IPS-NIHi11 (cell line): ENCODE measurements around the gene NFIL3.
A peak's percentile ranks its signal among the peaks of the same experiment; 100 is the strongest.

Experiments used
- DNase-seq: peaks from one replicate; pipeline ENCODE4 v3.0.0; 2012; ENCODE audit warnings: mixed read lengths, low spot score

Gene NFIL3

DNA sequence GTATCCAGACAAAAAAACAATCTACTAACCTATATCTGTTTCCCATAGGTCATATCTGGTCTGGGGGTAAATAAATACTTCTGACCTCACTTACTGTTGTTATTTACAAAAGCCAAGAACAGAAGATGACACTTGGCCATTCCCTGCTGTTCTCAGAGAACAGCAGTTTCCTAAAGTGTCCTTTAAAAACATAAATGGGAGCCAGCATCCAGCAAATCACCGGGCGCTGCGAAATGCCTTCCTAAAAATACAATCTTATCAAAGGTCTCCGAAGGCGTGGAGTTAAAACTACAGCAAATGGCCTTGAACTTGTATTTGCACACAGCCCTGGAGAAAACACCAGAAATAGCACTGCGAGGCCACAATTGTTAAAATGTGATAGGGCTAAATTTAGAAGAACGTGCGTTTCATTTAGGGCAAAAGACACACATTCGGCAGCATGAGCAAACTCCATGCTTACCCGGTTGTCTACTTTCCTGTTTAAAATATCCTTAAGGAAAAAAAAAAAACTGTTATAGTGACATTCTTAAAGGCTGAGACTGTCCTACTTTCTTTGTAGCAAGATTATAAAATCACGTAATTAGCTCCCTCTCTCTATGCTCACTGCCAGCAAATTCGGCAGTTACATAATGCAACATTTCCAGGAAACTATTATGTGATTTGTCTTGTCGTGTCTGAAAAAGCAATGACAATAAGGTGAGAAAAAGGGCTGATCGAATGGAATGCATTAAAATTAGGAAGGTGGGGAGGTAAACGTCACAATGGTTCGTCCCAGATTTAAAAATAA is 1.5 kb downstream of the NFIL3 start:
- no peak for DNase-seq

DNA sequence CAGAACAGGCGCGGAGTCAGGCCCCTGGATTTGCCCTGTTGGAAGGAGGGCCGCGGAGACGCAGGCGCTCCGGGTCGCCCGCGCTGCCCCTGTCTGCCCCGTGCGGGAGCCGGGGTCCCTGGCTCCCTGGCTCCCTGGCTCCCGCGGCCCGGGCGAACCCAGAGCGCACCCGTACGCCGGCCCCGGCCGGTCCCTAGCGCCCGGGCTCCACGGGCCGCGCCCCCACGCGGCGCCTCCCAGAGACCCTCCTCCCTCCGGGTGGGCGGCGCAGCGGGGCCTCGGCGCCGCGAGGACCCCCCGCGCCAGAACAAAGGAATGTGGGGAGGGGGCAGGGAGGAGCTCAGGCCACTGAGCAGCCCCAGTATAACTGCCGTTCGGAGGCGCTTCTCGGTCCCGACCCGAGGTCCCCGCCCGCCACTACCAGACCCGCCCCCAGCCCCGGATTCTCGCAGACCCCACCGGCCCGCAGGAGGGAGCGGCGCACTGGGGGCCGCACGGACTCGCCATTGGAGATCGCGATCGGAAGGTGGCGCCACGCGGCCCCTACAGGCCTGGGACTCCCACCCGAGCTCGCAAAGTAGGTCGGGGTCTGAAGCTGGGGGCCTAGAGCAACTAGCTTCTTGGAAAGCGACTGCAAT is 2.4 kb downstream of the NFIL3 start:
- DNase-seq: peak; percentile 62

DNA sequence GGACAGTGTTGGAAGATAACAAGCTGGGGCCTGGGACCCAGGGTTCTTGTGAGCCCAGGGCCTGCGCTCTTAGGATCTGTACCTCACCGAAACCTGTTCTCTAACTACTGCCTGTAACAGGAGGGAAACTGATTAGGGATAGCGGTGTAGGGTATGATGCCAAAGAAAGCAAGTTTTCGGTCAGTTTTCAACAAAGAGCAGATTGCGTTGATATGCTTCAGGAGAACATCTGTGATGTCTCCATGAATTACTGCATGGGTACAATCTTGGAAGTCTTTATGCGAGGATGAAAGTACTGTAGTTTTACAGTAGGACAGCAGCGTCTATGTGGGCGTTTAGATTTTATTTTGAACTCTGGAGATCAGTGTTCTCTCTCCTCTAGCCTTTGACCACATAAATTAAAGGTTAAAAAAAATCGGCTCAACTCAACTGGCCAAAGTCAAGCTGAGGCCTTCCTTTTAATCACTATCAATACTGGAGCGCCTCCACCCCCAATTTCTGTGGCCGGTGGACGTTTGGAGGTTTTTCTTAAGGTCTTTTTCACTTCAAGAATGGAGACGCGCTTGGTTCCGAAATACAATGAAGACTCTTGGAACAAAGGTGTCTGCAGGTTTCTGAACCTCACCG is 3.0 kb downstream of the NFIL3 start:
- DNase-seq: no peak

DNA sequence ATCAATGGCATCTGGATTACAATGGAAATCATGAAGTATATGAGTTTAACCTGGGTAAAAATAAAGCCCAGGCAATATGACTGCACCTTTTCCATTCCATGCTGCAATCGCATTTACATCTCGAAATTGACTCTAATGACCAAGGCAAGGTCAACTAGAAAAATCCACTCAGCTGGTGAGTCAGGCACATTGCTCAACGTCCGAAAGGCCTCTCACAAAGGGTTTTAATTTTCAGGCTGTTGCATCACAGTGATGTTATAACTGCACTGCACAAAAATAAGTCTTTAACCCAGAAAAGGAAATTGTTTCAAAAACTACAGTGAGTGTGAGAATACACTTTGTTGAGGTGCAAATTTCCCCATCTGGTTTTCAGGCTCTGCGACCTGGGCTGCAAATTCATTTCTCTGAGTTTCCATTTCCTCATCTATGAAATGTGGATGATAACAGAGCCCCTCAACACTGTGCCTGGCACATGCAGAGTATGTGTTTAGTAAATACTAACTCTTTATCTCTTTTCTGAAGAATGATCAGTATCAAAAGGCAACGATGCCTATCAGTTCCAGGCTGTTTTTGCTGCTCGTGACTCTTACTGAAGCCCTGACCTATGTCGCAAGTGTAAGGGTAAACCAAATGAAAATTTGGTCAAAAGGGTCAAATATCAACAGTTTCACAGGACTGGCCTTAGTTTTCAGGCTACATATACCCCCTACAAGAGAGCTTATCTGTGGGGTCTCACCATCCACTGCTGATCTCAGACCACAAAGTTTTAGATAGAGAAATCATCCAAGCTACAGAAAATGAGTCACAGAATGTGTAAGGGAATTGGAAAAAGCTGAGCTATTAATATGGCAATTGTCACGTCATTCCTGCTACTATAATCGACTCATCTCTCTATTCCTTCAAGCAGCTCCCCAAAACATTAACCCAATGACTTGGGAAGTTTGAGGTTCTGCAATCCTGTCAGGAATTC is 4.1 kb downstream of the NFIL3 start:
- no peak for DNase-seq

DNA sequence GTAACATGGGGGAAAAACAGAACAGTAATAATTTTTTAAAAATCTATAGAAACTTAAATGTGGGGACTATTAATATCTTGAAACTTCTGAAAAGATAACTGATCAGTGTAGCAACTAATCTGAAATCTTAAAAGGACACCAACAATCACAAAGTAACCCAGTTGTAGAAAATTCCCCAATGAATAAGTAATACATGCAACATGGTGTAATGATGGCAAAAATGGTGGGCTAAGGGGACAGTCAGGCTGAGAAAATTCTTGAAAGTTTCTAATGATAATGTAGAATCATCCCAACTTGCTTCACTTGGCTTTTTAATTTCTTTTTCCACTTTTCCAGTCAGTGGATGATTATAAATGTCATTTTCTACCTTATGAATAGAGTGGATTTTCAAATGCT is 5.4 kb downstream of the NFIL3 start:
- no peak for DNase-seq

DNA sequence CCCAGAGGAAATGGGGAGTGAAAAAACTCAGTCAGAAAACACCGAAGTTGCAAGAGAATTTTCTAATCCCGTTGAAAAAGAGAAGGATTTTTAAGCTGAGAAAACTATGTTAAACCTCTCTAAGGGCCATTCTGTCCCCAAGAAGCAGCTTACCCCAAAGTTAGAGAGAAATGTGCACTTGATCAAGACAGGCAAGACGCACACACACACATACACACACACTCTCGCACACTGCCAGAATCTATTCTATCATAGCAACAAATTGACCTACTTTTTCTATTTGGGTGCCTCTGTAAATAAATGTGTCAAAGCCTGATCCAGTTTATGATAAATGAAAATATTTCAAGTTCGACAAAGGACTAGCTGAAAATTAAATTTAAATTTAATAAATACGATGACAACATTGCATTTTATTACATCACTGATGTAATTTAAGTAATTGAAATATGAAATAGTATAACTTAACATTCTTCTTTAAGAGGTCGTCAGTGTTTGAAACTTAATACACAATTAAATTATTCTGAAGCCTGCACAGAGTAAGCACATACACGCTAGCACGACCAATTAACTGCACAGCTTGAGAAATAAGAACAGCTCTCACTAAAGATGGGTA is 5.9 kb downstream of the NFIL3 start:
- DNase-seq: no peak

DNA sequence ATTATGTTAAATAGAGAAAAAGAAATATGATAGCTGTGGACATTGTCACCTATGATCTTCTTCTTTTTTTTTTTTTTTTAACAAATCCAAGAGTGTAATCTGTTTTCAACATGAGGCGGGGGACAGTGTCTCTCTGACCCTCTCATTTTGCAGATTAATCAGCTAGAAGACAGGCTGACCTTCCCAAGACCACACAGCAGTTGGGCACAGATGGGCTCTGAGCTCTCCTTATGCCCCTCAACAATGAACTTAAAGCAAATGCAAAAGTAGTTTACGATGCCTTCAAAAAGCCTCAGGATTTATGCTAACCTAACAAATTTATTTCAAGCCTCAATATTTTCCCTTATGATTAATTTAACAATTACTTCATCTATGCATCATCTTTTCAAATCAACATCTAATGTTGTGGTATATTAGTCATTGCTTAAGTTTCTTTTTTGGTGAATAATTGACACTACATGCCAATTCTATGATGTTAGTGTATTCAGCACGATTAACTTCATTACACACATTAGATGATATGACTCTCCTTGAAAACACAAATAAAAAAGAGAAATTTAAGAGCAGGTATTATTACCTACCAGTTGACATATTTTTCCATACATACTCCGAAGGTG is 7.4 kb downstream of the NFIL3 start:
- DNase-seq: no peak

DNA sequence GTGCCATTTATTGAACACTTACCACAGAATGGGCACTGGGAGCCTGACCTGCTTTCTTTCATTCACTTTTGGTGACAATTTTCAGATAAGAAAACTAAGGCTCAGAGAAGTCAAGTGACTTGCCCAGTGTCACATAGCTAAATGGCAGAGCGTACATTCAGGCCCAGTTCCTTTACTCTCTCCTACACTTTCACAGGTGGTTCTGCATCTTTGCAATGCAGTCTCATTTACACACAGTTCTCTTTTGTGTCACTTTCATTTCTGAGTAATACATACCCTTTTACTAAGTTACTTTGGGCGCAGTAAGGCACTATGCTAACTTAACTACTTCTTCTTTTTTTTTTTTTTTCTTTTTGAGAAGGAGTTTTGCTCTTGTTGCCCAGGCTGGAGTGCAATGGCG is 8.3 kb downstream of the NFIL3 start:
- no peak for DNase-seq

DNA sequence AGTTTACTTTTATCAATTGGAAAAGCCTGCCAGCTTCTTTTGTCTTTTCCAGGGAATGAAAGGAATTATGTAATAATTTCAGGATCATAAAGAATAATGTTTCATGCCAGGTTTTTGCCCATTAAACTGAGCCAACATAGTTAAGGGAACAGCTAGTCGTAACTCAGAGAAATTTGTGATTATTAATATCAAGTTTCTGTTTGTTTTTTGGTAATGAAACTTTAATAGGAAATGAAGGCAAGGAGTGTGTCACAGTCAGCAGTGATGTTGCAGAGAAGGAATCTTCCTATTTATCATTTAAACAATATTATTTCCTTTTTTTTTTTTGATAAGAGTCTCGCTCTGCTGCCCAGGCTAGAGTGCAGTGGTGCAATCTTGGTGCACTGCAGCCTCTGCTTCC is 10.7 kb downstream of the NFIL3 start:
- DNase-seq: no peak

DNA sequence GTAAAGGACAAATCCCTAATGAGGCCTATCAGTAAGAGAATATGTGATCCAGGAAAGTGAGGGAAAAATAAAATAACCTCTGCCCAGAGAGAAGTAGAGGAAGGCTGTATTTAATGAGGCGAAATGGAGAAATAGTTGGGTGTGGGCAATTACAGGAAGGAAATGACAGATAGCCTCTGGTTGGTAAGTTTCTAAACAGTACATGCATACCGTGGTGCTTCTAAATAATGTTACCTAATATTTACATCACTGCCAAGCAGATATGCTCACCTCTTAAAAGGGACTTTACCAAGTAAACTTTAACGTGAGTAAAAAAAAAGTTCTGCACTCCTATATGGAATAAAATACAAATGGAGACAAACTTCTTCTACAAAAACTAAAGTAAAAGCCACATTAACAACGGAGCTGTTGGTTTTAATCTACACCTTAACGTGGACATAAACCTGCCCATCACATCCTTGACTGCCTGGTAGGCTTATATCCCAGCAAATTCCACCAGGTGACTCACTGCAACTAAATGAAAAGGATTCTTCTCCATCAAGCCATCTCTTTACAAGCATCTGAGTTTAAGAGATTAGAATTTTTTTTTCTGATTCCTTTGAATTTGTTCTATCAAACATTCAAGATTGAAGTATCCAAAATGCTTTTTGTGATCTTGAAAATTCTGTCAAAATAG is 12.4 kb downstream of the NFIL3 start:
- no peak for DNase-seq

DNA sequence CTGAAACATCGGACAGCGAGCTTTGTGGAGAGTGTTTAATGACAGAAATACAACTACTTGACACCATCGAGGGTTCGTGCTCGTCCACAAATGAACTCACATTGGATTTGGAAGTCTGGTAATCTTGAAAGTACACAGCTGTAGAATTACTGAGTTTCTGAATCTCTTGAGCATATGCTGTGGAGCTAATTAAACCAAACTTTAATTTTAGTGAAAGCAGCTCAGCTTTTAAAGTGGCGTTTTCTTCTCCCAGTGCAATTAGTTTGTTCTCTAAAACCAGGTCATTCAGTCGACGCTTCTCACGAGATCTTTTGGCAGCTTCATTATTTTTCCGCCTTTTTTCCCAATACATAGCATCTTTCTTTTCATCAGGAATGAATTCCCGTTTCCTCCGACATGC is 13.5 kb downstream of the NFIL3 start:
- no peak for DNase-seq

DNA sequence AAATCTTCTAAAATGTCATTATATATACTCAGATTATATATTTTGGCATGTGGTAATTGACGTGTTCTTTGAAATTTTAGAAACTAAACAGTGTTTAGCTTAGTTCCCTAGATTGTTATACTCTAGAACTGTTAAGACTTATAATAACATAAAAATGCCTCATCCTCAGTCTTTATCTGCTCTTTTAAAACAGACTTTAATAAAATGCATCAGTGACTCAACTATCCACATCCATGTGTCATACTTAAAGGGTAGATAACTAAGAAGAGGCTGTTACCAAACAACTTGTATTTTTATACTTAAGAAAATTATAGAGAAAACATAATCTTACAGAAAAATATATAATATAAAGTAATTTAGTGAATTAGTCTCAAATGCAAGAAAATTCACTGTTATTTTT is 15.2 kb downstream of the NFIL3 start:
- no peak for DNase-seq

DNA sequence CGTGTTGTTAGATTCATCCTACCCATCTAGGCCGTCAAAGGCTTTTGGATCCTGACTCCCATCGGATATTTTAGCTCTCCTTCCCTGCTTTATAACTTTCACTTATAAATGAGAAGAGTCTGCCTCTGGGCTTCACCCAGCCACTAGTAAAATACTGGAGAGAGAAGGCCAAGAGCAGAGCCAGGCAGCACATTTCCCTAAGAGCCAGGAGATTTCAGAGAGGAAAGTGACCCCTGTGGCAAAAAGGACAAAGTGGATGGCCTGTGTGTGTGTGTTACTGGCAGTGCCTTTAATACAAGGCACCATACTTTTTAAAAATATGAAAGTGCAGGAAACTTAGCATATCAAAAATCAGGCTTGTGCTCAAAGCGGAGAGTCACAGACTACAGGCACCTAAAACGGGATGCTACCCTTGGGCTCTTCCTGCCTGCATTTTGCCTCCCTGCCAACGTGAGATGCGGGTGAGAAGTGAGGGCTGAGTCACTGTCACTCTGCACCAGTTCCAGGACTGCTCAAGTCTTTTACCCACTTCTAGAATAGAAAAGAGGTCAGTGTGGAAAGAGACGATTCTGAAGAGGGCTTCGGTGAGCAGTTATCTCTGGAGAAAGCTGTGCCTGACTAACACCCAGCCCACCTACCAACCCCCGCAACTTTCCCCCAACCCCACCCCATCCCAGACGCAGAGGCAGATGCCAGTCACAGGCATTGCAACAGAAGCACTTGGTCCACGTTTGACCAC is 15.9 kb downstream of the NFIL3 start:
- DNase-seq: no peak

DNA sequence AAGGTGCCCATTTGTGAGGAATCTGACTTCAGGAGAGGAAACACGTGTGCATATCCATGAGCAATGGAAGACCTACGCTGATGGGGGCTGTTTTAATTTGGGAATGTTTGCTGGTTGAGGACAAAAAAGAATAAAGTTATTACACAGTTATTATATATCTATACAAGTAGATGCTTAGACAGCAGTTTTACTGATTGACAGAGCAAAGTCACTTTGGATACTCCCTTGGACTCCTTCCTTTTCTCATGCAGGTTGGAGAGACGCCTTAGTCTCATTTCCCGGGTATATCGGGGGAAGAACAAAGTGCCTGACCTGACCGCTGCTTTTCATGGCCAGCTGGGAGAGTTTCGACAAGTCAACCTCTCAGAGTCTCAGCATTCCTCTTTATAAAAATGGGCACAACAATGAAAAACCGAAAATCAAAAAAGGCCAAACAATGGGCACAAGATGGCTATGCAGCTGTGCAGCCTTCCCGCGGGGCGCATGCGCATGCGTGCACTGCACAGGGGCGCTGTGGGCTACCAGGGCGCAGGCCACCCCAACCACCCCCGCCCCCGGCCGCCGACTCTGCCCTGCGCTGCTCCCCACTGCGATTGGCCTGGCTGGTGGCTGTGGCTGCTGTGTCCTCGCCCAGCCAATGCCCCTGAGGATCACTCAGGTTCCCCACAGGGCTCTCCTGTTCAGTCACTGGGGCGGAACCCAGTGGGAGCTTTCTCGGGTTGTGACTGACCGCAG is 18.1 kb downstream of the NFIL3 start:
- peak; percentile 20 for DNase-seq

DNA sequence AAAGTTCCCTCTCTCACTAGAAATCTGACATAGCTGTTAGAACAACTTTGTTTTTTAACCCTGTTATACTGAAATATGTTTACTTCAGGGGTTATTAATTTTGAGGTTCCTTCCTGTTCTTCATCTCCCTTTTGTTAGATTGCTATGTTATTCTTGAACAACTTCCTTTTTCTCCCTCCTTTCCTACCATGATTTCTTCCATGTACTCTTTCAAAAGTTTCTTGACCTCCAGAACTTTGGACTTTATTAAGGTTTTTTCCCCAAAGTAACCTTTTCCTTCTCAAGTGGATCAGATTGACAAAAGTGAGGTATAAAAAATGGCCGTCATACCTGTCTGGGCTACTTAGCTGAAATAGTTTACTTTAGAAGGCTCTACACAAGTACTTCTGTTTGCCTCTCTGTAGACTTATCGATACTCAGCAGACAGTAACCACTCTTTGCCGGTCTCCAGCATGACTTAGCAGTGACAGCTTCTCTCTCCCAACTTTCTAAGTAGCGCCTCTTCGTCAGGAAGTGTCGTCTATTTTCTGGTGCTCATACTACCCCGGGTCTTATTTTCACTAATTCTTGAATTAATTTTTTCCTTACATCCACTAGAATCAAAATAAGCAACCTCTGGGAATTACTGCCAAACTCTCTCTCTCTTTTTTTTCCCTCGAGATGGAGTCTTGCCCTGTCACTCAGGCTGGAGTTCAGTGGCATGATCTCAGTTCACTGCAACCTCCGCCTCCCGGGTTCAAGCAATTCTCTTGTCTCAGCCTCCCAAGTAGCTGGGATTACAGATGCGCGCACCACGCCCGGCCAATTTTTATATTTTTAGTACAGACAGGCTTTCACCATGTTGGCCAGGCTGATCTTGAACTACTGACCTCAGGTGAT is 19.7 kb downstream of the NFIL3 start:
- no peak for DNase-seq

DNA sequence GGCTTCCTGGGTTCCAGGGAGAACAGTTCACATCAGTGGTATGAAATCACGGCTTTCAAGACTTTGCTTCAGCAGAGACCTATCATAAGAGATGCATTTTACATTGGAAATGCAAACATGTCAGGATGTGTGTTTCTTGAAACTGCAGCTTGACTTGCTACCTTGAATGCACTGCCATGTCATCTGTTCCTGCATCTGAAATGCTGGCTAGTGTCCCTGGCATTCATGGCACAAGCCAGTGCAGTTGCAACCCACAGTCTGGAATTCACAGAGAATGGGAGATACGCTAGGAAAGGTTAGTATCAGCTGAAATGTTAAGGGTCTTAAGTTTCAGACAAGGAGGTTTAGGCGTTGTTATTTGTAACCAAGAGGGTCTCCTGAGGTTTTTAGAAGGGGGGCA is 24.7 kb downstream of the NFIL3 start:
- no peak for DNase-seq

DNA sequence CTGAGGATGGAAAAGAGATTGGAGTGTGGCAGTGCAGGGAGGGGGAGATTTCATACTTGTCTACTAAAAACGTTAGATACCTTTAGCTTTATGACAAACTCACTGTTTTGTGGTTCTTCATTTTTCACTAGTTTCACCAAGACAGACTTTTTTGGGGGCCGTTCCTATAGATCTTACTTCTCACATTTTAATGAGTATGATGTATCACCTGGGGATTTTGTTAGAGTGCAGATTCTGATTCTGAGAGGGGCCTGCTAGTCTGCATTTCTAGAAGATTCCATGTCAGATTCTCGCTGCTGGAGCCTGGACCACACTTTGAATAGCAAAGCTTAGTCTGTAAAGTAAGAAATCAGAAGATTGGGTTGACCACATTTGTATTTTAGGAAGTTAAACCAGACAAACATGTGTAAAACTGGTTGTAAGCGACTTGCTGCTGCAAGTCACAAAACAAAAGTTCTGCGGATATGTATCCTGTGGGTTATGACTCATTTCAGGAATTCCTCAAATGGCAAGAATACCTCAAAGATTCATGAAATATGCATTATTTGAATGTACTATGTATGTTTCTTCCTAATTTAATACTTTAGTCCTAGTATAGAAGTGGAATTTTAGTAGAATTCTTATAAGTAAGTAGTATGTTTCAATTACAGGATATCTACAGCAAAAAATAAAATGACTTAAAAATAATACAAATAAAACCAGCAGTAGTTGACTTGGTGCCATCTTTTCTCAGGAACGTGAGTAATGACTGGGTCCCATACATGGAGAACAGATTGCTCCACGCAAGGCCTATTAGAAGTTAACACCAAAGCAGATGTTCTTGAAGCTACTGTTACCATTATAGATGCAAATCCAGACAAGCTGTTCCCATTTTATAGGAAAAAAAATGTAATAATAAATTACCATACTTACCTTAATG is 27.8 kb downstream of the NFIL3 start:
- no peak for DNase-seq
